Activated CD8-positive, alpha-beta memory T cell treated with anti-CD3 and anti-CD28 coated beads, Interleukin-2, amount 50 U/mL, for 24 hours (primary cell): Measurements from ENCODE around the gene YWHAH.
"Not testable (repeated sequence)": the region's sequence is repeated elsewhere in the genome, so short reads cannot be mapped to it uniquely, and the experiment has no call there.

Experiments used
- DNase-seq: peaks from one replicate; pipeline ENCODE4 v3.0.0-alpha.2; 2020; ENCODE audit errors: extremely low read depth

Gene YWHAH

DNA sequence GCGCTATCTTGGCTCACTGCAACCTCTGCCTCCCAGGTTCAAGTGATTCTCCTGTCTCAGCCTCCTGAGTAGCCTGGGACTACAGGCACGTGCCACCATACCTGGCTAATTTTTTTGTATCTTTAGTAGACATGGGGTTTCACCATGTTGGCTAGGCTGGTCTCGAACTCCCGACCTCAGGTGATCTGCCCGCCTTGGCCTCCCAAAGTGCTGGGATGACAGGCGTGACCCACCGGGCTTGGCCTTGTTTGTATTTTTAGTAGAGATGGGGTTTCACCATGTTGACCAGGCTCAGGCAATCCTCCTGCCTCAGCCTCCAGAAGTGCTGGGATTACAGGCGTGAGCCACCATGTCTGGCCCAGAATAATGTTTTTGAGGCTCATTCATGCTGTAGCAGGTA is 37.6 kb downstream of the YWHAH start:
- not testable (repeated sequence) for DNase-seq

DNA sequence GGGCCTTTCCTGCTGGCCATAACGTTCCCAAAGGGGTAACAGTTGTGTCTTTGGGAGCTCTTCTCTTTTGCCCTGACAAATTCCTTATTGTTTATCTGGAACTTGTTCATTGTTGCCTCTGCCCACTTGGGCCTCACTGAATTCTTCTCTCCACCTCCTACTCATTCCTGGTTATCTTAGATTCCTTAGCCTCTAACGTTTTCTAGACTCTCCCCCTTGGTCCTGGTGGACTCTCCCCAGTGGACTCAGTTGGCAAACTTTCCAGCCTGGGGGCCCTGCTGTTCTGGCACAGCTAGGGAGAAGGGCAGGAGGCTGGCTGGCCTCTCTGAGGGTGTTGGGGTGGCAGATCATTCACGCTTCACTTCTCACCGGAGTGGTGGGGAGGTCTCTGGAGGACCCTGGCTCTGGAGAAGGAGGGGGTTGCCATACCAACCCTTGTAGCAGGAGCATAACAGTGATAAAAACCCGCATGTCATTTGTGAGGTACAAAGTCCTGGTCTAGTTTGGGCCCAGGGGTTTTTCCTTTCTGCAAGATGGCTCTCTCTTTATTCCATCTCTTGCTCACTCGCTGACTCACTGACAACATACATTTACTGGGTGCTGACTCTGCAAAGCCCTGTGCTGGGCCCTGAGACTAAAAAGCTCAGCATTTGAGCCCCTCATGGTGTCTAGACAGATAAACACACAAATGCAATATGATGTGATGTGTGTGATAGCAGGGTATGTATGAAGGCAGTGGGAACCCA is 39.7 kb downstream of the YWHAH start:
- DNase-seq: no peak

DNA sequence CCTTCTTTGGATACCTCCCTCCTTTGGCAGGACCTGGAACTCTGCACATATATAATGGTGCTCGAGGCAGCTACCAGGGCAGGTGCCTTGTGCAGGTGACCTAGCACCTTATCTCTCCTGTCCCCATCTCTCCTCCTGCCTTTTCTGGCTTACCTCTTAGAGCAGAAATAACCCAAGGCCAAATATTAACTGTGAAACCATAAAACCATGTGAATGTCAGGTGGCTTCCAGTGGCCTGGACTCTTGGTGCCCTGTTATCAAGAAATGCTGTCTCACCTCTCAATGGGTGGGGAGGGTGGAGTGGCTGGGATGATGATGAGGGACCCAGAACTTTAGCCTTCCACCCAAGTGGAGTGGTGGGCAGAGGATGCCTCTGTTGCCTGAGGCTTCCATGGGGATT is 42.9 kb downstream of the YWHAH start:
- no peak for DNase-seq

DNA sequence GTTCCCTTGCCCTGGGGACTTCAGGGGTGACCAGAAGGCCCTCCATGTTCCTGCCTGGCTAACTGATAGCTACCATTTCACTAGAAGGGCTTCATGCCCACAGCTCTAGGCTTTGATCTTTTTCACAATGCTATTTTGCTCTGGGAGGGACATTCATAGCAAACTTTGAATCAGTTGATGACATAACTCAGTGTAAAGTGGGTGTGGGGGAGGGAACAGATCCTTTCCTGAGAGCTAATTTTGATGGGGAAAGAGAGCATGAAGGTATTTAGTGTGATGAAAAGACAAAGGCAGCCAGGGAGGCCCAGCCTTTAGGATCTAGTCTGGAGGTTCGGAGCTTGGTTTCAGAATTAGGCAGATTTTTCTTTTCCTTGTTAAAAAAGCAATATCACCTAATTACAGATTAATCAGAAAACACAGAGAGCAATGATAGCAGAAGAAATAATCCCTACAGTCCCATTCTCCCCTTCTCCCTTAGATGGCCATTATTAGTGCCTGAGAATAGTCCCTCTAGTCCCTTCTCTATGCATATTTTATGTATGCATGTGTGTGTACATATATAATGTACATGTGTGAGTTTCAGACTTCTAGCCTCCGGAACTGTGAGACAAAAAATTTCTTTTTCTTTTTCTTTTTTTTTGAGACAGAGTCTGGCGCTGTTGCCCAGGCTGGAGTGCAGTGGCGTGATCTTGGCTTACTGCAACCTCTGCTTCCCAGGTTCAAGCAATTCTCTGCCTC is 46.9 kb downstream of the YWHAH start:
- no peak for DNase-seq

DNA sequence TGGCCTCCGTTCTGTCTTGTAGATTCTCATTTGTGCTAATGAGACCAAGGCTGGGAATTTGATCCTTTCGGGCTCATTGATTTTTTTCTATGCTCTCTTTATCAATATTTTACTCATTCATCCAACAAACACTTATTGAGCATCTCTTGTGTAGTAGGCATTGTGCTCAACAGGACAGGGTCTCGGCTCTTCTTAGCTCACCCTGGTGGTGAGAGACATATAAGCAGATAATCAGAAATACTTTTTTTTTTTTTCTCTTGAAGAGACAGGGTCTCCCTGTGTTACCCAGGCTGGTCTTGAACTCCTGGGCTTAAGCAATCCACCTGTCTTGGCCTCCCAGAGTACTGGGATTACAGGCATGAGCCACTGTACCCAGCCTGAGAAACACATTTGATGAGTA is 50.7 kb downstream of the YWHAH start:
- no peak for DNase-seq

DNA sequence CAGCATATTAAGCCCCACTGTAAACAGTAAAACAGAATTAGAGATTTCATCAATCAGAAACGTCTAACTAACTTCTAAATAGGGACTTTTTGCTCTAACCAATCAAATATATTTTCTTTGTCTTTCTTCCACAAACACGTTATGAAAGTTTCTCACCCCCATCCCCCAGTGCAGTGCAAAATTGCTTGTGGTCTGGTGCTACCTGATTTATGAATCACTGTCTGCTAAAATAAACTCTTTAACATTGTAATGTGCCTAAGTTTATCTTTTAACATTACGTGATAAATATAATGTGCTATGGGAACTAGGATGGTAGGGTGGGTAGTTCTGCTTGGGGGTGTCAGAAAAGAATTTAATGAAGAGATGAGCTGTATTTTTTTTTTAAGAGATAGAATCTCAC is 51.5 kb downstream of the YWHAH start:
- DNase-seq: no peak

DNA sequence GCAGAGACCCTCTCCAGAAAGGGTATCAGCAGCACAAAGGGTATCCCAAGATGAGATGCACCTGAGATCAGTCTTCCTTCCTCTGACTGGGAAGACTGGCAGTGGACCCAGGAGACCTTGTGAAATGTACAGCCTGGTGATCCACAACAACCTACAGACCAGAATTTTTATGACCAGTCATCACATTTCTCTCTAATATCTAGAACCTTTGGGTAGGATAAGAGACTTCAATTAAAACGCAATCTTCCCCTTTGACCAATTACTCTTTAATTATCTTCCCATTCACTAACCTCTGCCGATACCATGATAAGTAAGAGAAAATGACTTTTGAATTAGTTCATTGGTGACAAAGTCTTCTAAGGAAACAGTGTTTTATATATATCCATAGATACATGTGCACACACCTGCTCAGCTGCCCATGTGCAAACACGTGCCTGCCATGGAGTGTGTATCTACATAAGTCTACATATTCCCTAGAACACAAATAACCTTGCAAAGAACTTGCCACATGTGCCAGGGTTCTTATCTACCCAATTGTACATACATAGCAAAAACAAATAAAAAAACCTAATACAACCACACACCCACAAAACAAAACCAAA is 54.5 kb downstream of the YWHAH start:
- DNase-seq: no peak

DNA sequence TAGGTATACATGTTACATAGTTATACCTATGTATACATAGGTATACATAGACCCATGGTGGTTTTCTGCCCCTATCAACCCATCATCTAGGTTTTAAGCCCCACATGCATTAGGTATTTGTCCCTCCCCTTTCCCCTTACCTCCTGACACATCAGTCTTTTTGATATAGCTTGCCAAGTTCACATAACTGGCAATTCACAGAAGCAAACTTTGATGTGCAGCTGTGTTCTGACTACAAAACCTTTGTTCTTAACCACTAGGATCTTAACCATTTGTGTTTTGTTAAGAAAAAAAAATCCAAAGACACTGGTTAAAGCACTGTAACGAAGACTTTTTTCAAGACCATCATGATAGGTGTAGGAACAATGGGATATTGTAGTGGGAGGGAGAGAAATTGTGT is 55.8 kb downstream of the YWHAH start:
- no peak for DNase-seq

DNA sequence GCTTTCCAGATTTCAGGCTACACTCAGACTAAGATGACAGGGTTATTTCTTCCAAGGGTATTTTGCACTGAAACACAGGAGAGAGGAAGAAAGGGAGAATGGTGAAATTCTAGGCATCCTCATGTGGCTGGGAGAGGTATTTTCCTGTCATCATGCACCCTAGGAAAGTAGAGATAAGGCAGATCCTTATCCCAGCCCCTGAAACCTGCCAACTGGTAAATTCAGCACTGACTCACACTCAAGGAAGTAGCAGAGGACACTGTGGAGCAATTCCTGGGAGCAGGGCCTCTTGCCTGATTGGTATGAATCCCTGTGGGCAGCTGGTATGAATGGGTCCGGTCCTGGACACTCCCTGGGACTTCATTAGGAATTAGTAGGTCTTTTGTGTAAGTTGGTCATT is 61.1 kb downstream of the YWHAH start:
- DNase-seq: no peak
